Activated CD4-positive, alpha-beta T cell treated with anti-CD3 and anti-CD28 coated beads, Interleukin-2, Interleukin-4, amounts not matched to agents 100 ng/mL and 50 ng/mL, durations not matched to agents 16 hours and 8 hours (primary cell): Measurements from ENCODE around the gene NAPB.
A peak's percentile ranks its signal among the peaks of the same experiment; 100 is the strongest.

Experiments
- DNase-seq: peaks from one replicate; pipeline ENCODE4 v3.0.0-alpha.2; 2020; ENCODE audit warnings: low spot score

NAPB gene

GRCh38 chr20:23344336-23344735 is 77.0 kb downstream of the NAPB start:
- no peak for DNase-seq

- DNase-seq, result no peak
Measured at GRCh38 chr20:23343590-23343989, 77.7 kb downstream of the NAPB start.

- no peak for DNase-seq
Measured at GRCh38 chr20:23341073-23341472, 80.2 kb downstream of the NAPB start.

GRCh38 chr20:23340524-23340923 is 80.8 kb downstream of the NAPB start:
- DNase-seq, result peak; percentile 29

GRCh38 chr20:23339986-23340385 is 81.3 kb downstream of the NAPB start:
- no peak for DNase-seq

- no peak for DNase-seq
Measured at GRCh38 chr20:23337312-23337711, 84.0 kb downstream of the NAPB start.

GRCh38 chr20:23336476-23336875 is 84.8 kb downstream of the NAPB start:
- DNase-seq, result no peak

GRCh38 chr20:23335521-23335920 is 85.8 kb downstream of the NAPB start:
- DNase-seq, result no peak

GRCh38 chr20:23334111-23334510 is 87.2 kb downstream of the NAPB start:
- no peak for DNase-seq

GRCh38 chr20:23332467-23332866 is 88.8 kb downstream of the NAPB start:
- no peak for DNase-seq

- no peak for DNase-seq
Measured at GRCh38 chr20:23331450-23332350, 89.6 kb downstream of the NAPB start.

- DNase-seq, result no peak
Measured at GRCh38 chr20:23327617-23328333, 93.5 kb downstream of the NAPB start.

- DNase-seq, result no peak
Measured at GRCh38 chr20:23326774-23327173, 94.5 kb downstream of the NAPB start.

GRCh38 chr20:23325107-23325506 is 96.2 kb downstream of the NAPB start:
- no peak for DNase-seq
